ENCODE measurements around the gene PTPRJ.
A peak's percentile ranks its signal among the peaks of the same experiment; 100 is the strongest.

Gene PTPRJ

DNA sequence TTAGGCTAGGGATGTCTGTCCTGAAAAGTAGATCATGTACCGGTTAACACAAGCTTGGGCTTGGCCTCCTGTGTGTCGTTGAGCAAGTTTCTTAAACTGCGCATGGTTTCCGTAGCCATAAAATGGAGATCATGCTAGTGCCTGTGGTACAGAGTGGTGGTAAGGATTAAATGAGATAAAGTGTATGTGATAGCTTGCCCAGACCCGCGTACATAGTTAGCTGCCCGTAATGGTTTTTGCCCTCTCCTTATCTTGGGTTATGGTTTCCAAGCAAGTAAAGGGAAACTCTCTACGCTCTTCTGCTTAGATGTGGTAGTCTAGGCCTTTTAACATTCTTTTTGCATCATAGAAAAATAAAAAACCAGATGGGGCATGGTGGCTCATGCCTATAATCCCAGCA, 11.0 kb upstream of the PTPRJ start:
- DNase-seq = no peak

DNA sequence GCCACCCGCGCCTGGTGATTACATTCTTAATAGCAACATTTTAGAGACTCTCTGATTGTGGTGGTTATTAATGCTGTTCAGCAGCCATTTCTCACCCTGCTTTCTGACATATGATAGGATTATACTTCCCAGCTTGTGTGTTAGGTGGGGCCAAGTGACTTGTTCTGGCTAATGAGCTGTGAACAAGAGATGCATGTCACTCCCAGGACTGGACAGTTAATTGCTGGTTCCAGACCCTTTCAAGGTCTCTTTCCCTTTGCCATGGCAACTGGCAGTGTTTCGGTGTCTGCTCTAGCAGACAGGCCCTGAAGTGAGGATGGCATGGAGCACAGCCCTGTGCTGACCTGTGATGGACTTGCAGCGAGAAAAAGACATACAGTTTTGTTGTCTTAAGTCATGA, 8.9 kb upstream of the PTPRJ start:
- no peak for DNase-seq

DNA sequence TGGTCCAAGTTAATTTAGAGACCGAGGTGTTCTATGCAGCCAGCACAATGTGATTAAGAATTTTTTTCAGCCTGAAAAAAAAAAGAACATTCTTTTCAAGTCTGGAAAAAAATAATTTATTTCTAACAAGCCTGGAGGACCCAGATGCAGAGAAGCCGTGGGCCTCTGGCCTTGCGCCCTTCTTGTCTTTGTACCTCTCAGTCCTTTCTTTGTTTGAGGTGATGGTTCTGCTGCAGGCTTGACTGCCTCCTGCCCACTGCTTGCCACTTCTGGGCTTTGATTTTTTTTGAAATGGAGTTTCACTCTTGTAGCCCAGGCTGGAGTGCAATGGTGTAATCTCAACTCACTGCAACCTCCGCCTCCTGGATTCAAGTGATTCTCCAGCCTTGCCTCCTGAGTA, 7.2 kb upstream of the PTPRJ start:
- DNase-seq = no peak

DNA sequence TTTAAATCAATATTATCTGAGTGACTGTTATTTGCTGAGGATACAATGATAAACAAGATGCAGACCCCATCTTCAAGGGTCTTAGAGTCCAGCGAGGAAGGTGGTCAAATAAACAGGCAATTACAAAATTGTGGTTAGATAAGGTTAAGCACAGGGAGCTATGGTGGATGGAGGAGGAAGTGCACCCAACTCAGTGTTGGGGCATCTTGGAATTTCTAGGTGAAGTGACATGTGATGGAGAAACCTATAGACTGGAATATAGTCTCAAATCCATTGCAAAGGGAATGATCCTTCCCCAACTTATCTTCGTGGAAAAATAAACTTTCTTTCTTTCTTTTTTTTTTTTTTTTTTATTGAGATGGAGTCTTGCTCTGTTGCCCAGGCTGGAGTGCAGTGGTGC, 3.4 kb upstream of the PTPRJ start:
- DNase-seq = no peak

DNA sequence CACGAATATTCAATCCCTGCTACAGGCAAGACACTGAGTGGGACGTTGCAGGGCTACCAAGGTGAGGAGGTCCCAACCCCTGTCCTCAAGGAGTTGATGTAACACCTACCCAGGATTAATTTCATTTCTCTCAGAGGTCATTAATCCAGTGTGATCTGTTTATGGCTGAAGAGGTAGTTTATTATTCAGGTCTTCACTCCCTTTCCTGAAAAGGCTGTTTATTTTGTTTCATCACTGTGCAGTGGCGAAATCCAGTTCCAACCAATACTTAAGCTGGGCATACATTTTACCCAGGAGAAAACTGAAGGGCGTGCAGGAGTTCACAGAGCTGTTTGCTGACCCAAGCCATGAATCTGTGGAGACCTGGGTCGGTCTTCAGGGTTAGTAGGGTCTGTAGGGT, 2.7 kb upstream of the PTPRJ start:
- DNase-seq = no peak

DNA sequence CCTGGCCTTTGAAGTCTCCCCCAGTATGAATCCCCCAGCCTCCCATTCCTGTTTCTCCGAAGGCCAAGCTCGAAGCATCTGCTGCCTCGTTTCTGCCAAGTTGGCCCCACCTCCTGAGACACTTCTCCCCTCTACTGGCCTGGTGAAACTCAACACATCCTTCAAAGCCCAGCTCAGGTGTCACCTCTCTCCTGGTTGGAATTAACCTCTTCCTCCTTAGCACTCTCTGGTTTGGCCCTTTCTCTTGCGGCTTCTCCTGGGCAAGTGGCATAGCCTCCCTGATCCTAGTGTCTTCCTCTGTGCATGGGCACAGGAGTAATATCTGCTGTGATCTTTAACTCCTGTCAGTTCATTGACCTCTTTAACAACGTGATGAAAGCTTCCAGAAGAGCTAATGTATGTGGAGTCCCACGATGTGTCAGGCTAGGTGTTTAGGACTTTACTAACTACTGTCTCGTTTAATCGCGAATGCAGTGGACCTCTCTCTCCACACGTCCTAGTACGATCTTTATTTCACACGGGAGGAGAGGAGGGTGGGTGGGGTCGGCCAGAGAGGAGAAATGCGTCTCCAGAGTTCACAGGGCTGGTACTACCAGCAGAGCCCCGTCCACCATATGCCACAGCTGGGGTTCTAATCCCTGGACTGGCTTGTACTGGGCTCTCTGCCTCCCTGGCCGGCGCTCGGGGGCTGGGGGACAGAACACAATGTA, 826 bp upstream of the PTPRJ start:
- peak; percentile 22 for DNase-seq

DNA sequence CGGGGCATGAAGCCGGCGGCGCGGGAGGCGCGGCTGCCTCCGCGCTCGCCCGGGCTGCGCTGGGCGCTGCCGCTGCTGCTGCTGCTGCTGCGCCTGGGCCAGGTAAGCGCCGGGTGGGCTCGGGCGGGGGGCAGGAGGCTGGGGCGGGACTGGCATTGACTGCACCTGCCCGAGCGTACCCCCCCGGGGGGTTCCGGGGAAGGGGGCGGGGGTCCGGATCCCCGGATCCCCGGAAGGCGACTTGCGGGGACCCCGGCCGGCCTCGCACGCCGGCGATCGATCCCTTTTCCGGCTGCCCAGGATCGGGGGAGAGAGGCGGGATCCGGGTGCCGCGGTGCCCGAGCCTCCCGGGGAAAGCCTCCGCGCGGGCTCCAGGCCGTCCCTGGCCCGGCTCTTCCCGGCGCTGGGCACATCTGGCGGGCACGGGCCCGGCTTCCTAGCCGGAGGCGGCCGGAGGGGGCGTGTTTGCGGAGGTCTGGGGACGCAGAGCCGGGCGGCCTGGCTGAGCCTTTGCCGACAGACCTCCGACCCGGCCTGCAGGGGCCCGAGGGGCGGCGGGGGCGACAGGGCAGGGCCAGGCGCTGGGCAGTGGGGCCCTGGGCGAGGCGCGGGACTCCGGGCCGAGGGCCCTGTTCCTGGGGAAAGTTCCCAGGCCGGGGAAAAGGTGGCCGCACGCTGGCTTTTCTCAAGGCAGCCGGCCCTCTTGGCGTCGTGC, 705 bp downstream of the PTPRJ start:
- DNase-seq = peak; percentile 52

DNA sequence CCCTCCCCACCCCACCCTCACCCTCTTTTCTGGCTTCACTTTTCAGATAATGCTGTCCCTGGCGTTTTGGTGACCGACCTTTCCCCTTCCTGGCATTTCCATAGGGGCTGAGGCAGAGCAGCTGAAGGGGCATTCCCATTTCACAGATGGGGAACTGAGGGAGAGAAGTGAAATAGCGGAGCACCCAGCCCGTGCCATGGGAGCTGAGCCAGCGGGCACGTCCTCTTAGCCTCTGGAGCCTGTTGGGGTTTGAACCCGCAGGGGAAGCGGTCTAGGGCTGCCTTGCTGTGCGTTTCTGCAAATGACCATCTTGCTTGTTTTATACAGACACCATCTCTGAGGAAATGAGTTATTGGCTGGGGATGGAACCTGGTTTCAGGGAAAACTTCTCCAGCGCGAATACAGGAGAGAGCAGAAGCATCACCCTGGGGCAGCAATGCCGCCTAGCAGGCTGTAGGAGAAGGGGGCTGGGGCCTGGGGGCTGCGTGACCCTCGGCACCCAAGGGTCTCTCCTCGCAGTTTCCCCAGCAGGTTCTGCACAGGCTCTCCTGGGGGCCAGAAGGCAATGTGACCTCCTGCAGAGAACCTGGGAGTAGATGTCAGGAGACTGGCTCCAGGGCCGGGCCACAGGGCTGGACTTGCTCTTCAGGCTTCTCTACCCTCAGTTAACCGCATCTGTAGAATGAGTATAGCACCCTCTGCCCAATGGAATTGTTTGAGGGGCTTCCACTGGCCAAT, 1.5 kb downstream of the PTPRJ start:
- no peak for DNase-seq

DNA sequence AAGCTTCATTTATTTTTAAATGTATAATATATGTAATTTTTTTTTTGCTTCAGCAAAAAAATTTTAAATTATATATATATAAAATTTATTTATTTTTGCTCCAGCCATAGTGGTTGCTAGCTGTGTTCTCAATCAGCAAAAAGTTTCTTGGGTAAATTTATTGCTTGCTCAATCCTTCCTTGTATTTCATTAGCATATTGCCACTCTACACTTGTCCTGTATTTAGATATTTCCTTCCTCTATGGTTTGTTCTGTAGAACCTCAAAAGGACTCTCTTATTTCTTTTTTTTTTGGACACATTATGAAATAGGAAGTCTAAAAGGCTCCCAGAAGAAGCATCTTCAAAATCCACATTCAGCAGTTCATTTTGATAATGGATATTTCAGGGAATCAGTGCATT, 2.3 kb downstream of the PTPRJ start:
- DNase-seq = no peak

DNA sequence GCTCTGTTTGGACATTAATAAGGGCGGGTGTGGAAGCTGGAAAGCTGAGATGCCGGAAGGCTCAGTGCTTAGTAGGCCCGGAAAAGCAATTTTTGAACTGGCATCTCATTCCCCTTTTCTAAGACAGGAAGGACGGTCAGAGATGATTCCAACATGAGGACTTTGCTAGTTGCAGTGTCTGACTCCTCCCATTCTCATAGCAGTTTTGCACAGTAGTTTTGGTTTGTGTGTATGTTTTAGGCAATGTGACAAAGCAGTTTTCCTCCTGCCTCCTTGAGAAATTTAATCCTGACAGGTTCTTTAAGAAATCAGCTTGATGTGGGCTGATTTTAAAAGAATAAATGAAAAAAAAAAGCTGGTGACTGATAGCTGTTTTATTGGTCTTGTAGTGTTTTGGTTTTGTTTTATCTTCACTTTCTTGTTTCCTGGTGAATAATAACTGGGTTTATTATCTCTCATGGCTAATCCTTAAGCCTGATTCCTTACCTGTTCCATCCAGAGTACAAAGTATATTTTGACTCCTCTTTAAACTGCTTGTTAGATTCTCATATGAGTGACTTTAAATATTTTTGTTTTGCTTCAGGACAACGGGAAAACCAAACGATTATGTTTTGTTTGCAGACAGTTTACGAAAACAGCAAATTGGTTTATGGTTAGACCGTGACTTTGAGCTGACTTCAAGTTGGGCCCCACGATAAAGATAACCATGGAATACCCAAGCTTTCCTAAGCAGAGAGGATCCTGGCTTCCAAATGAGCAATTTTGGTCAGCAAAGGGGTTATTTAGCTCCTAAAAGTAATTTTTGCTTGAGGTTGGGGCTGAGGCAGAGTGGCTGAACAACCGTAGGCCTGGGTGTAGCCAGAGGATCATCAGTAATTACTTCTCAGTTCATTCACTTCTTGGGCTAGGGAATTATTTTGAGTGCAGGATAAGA, 3.4 kb downstream of the PTPRJ start:
- no peak for DNase-seq

DNA sequence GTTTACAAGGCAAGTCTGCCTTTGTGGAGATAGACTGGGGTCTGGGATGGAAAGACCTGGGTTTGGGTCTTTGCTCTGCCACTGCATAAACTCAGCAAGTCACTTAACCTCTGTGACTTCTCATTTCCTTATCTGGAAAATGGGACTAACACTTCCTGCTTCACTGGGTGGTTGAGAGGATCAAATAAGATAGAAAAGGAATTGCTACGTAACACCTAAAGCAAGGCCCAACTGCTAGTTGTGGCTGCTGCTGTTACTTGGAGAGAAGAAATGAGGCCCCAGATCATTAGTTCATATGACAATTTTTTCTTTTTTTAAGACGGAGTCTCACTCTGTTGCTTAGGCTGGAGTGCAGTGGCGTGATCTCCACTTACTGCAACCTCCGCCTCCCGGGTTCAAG, 5.9 kb downstream of the PTPRJ start:
- no peak for DNase-seq

DNA sequence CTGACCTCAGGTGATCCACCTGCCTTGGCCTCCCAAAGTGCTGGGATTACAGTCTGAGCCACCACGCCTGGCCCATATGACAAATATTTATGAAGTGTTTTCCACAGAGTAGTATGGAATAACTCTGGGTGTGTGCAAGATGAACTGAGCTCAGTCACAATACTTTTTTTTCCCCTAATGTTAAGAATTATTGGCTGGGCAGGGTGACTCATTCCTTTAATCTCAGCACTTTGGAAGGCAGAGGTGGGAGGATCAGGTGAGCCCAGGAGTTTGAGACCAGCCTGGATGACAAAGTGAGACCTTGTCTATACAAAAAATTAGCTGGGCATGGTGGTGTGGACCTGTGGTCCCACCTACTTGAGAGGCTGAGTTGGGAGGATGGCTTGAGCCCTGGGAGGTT, 6.4 kb downstream of the PTPRJ start:
- no peak for DNase-seq

DNA sequence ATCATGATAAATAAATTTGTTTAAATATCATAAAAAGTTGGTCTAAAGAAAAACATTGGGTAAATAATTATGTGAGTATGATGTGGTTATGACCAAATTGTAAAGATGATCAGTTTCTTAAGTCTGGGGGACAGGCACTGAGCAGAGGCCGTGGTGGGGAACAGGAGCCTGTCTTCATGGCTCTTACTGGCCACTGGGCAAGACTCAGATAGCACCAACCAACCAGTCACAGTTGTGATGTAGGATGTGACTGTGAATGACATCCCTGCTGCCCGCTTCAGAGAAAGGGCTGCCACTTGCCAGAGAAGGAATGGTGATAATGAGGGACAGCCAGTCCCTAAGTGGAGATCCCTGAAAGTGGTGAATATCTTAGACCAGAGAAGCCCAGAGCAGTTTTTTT, 7.0 kb downstream of the PTPRJ start:
- no peak for DNase-seq

DNA sequence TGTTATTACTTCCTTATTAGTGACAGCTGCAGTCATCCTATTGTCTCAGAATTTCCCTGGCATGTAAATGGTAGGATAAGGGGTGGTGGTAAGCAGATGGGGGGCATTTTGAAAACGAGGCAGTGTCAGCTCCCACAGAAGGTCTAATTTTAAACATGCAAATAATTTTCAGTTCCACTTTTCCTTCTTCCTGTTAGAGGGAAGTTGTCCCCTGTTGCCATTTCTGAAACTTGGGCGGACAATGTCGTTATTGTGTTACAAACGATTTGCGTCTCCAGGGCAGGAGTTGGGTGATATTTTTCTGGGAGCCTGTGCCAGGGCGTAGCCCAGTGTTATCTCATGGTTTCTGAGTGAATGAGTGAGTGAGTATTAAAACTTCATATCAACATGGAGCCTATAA, 7.4 kb downstream of the PTPRJ start:
- DNase-seq = no peak

DNA sequence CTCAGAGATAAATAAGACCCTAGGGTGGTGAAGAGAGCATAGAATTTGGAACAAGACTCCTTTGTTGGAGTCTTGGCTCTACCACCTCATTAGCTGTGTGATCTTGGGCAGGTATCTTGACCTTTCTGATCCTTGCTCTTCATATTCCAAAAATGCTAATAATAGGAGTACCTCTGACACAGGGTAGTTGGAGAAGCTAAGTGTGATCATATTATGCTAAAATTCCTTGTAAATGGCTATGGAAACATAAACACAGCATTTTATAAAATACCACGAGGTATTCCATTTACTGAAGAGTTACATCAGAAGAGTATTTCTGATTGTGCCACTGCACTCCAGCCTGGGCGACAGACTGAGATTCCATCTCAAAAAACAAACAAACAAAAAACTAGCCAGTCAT, 9.4 kb downstream of the PTPRJ start:
- DNase-seq = no peak

DNA sequence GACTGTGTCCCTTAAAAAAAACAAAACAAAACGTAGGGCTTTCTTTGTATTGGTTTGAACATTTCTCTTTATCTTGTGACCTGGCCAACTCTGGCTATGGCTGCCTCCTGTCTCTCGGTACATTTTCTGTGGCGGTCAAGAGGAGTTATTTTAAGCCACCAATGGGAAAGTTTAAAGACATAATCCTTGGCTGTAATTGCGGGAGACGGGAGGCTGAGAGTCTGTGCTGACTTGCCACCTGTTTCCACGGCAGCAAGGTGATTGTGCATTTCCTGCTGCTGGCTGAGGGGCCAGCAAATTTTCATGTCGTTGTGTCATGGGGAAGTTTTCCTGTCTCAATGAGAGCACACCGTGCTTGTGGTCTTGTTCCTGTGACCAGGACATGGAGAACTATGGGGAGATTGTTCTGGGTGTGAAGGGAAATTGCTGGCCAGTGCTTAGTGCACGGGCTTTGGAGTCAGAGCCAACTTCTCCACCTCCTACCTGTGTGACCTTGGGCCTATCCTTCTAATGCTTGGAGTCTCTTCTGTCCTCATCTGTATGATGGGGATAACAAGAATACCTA, 11.0 kb downstream of the PTPRJ start:
- peak; percentile 59 for DNase-seq

DNA sequence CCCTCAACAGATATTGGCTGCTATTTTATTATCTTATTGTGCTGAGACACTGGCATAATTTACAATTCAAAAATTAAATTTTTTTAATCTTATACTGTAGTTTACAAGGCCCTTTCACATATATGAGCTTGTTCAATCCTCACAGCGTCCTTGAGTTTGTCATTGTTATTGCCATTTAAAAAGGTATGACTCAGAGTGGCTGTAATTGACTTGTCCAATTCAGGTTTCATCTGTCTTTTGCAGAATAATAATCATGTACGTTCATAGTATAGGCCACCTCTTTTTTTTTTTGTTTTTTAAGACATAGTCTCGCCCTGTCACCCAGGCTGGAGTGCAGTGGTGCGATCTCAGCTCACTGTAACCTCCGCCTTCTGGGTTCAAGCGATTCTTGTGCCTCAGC, 11.5 kb downstream of the PTPRJ start:
- no peak for DNase-seq

DNA sequence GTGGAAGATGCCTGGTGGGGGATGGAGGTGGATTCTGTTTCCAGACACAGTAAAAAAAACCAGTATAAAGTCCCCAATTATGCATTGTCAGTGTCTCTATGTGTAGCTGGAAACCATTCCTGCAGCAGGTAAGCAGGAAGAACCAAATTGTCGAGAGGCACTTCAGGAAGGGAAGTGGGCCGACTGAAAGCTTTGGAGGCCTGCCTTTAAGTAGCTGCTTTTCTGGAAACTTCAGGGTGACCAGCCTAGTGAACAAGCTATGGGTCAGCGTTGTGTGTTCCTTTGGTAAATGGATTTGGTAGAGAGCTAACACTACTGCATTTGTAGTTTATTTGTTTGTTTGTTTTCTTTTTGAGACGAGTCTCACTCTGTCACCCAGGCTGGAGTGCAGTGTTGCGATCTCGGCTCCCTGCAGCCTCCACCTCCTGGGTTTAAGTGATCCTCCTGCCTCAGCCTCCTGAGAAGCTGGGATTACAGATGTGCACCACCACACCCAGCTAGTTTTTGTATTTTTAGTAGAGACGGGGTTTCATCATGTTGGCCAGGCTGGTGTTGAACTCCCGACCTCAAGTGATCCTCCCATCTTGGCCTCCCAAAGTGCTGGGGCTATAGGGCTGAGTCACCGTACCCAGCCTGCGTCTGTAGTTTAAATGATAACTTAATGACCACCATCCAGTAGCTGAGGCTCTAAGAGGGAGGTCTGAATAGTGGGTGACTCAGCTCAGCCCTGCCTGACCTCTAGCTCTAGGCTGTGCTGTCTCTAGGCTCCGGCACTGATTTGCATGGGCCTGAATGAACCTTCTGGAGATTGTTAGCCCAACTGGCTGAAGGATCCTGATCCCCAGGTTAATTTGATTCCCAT, 12.8 kb downstream of the PTPRJ start:
- DNase-seq = no peak

DNA sequence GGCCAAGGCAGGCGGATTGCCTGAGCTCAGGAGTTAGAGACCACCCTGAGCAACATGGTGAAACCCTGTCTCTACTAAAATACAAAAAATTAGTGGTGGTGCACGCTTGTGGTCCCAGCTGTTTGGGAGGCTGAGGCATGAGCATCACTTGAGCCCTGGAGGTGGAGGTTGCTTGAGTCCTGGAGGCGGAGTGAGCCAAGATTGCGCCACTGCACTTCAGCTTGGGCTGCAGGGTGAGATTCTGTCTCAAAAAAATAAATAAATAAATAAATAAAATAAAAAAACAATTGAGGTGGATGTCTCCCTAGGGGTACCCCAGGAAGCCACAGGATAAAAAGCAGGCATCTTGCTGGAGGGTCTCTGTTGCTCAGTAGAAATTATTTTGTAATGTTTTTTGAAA, 14.1 kb downstream of the PTPRJ start:
- no peak for DNase-seq

DNA sequence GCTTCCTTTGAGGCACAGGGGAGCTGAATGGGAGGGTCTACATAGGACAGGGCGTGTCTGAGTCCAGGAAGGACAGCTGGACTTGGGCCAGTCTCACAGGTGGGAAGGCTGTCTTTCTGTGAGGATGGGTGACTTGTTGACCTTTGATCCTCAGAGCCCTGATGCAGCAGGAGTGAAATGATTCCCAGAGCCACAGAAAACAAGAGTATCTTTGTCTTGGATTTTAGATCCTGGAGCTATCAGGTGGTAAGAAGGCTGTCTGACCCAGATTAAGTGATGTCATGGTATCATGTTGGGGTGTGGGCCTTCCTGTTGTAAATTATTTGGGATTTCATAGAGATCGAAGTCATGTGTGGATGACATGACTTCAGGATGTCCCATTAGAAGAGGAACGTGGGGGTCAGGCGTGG, 15.0 kb downstream of the PTPRJ start:
- no peak for DNase-seq

Measured in NCI-H1092 treated with DMSO at 0.1 percent for 48 hours (cell line).